ENCODE measurements around the gene CAPZA1. TPM values are rescaled to one million over a fixed set of nuclear protein-coding genes. Genes with fewer than 3 reads are reported as not detected.

CAPZA1 gene
- total RNA-seq, 1 experiment from 2014 or later = 148 TPM

GRCh38 chr1:112707221-112708001, 87.8 kb downstream of the CAPZA1 start:
- TSS peak; percentile 31 for BruUV-seq (replicated peaks)
- Histone ChIP-seq H3K36me3 (ENCODE audit: control insufficient read depth in 1 of 2, insufficient read depth in 2 of 2, low read length in 2 of 2) (peaks cover under 1 to 2% of the 10 kb centered on the region in 2 experiments; a peak in 1 of 4 replicates), H3K9ac (ENCODE audit: low read length) (peak overlapping the region; percentile 90), H3K4me3 (replicated peaks in 1 of 2; ENCODE audit: low read depth in 1 of 2, low read length in 2 of 2) (peak overlapping the region; percentile 87 to 90), H3K4me1 (ENCODE audit: control insufficient read depth in 1 of 2, insufficient read depth in 2 of 2, low read length in 2 of 2) (peaks cover 22 to 41% of the 10 kb centered on the region in 2 experiments), H4K20me1 (ENCODE audit: insufficient read depth) (no peaks in the 10 kb centered on the region), H3K9me3 (ENCODE audit: control insufficient read depth in 1 of 2, insufficient read depth in 1 of 2, low read depth in 1 of 2, low read length in 2 of 2) (no peaks in the 10 kb centered on the region), H3K79me2 (ENCODE audit: insufficient read depth, low read length) (peaks cover 39% of the 10 kb centered on the region), H3K9me2 (ENCODE audit: insufficient read depth) (no peaks in the 10 kb centered on the region), H3K27me3 (ENCODE audit: insufficient read depth, low read length) (no peaks in the 10 kb centered on the region), H3K4me2 (ENCODE audit: low read length) (peak overlapping the region; percentile 93), H3K27ac (ENCODE audit: low read depth, low read length) (peak overlapping the region; percentile 77), H2AFZ (ENCODE audit: low read depth, low read length, poor library complexity, severe bottlenecking) (no peak overlapping the region)
- RAD21 ChIA-PET (ENCODE audit: low non-redundant PET in 1 of 2, low total read pairs in 2 of 2, uncharacterized antibody in 2 of 2, unreplicated experiment in 2 of 2) = no interaction called here
- DNase-seq (ENCODE audit: low read depth, low spot score) (peak; percentile 75), ATAC-seq (peak; percentile 82)
- CTCF ChIA-PET = interaction anchor here (0.7 to 2.9 kb wide), 7 partner anchors 9 to 338 kb away, joined by 3 to 16 read pairs (median 4); partner anchors contain the start of gene ST7L
- POLR2A ChIA-PET = interaction anchor here (0.8 to 1.2 kb wide), 2 partner anchors 313 to 316 kb away, joined by 3 to 5 read pairs; no protein-coding TSS in a partner anchor
- intact Hi-C loops (cut with micrococcal nuclease) = loop anchor here (1.0 to 10.0 kb wide), 2 partner anchors 183 to 316 kb away; no protein-coding TSS in a partner anchor
- TF ChIP-seq SRF (IDR thresholded peaks at IDR 0.05; ENCODE audit: low read depth) = no peak
- TF ChIP-seq MAX (IDR thresholded peaks at IDR 0.05) = no peak
- TF ChIP-seq CTCF (IDR thresholded peaks at IDR 0.05 in 2 of 3, conservative IDR thresholded peaks at IDR 0.05 in 1 of 3; ENCODE audit: borderline replicate concordance in 1 of 3, insufficient read depth in 1 of 3, low read depth in 2 of 3, low read length in 2 of 3) = peak in 2 of 3 experiments; percentile 78 to 93; a peak in 4 of 6 replicates
- peak; percentile 36 for TF ChIP-seq YY1 (IDR thresholded peaks at IDR 0.05; ENCODE audit: extremely low read depth, insufficient replicate concordance, low read depth, low read length)
- TF ChIP-seq ZBTB33 (IDR thresholded peaks at IDR 0.05; ENCODE audit: extremely low read depth, insufficient replicate concordance, low read length) = peak; percentile 86
- peak; percentile 57; the same call in 1 of the 2 replicates for TF ChIP-seq POLR2AphosphoS5 (IDR thresholded peaks at IDR 0.05; ENCODE audit: low read depth, low read length)
- TF ChIP-seq SP1 (IDR thresholded peaks at IDR 0.05; ENCODE audit: low read depth) = no peak
